Omental fat pad (tissue), 4 donors: ENCODE measurements around the gene MED1. TPM values are rescaled to one million over a fixed set of nuclear protein-coding genes. Genes with fewer than 3 reads are reported as not detected.
"Not testable (repeated sequence)": the region's sequence is repeated elsewhere in the genome, so short reads cannot be mapped to it uniquely, and the experiment has no call there.

ENCODE experiments used
- ATAC-seq: fragments of 150-250 bp; one replicate; pipeline ENCODE4 v1.9.1; 2016; ENCODE audit warnings: mild to moderate bottlenecking, moderate library complexity; ENCODE audit not compliant: low FRiP score
- DNase-seq: peaks from one replicate; pipeline ENCODE4 v3.0.0-alpha.2; 2019; ENCODE audit warnings: low spot score
- total RNA-seq, 4 donors: library from RNA; depleted of rRNA; stranded (reverse); fragments of >200 nt; gene quantifications; one replicate each; pipeline ENCODE4 v1.1.0, GENCODE V29; 2016
- TF ChIP-seq, protein P1 (sequence below), 3 donors: fragments of 450-650 bp; IDR thresholded peaks; one replicate each; pipeline ENCODE4 v1.5.1; 2016 to 2017; ENCODE audit warnings: antibody characterized with exemption in 3 of 3, mild to moderate bottlenecking in 3 of 3, moderate library complexity in 2 of 3

The MED1 gene
- total RNA-seq, 4 donors from 2014 or later: 21.4 to 34.0 (median 29.0) TPM

DNA sequence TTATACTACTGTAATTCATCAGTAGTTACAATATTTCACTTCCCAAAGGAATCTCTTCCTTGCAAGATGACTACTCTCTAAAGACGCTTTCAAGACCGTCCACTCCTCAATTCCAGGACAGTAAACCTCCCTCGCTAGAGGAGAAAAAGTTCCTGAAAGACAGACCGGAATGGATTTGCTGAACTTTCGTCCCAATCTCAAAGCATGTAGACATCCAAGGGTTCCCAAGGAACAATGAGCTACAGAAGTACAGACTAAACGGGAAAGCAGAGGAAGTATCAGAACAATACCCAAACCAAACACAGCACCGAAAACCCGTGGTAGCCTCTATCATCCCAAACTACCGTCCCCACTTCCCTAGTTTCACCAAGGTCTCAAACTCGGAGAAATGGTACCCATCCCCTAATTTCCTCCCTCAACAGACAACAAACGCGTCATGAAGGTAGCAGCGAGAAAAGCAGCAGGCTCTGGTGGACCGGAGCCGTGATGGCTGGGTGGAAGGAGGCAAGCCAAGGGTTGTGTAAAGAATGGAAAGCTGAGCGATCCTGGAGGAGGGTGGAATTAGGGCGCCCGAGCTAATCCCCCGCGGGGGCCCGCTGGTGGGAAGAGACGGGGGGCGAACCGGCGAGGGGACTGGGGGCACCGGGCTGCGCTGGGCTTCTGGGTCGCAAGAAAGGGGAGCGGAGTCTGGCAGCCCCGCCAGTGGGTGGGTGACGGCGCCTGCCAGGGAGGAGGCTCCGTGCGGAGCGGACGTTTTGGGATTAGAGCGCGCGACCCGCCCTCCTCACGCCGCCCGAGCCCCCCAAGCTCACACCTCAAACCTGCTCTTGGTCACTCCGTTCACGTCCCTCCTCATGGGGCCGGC is 50.3 kb downstream of the MED1 start:
- TF ChIP-seq, protein P1, sequence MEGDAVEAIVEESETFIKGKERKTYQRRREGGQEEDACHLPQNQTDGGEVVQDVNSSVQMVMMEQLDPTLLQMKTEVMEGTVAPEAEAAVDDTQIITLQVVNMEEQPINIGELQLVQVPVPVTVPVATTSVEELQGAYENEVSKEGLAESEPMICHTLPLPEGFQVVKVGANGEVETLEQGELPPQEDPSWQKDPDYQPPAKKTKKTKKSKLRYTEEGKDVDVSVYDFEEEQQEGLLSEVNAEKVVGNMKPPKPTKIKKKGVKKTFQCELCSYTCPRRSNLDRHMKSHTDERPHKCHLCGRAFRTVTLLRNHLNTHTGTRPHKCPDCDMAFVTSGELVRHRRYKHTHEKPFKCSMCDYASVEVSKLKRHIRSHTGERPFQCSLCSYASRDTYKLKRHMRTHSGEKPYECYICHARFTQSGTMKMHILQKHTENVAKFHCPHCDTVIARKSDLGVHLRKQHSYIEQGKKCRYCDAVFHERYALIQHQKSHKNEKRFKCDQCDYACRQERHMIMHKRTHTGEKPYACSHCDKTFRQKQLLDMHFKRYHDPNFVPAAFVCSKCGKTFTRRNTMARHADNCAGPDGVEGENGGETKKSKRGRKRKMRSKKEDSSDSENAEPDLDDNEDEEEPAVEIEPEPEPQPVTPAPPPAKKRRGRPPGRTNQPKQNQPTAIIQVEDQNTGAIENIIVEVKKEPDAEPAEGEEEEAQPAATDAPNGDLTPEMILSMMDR (IDR thresholded peaks at IDR 0.05): no peak
- peak; percentile 23 for DNase-seq
- ATAC-seq: peak; percentile 31

DNA sequence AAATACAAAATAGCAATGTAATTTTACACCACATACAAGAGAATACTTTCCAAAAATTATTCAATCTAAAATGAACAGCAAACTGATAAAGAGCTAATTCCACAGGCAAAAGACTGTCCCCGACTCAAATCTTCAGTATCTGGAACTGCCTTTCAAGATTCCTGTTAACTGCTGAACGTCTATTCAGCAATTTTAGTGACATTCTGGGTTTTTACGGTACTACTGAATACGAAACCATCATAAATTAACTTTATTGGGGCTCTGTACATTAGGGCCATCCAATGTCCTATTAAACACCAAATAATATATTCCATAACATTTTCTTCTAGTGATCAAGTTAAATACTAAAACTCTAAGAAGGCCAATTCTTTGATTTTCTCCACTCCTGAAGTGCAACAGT is 51.3 kb downstream of the MED1 start:
- no peak for ATAC-seq
- TF ChIP-seq, protein P1 (IDR thresholded peaks at IDR 0.05): no peak
- no peak for DNase-seq

DNA sequence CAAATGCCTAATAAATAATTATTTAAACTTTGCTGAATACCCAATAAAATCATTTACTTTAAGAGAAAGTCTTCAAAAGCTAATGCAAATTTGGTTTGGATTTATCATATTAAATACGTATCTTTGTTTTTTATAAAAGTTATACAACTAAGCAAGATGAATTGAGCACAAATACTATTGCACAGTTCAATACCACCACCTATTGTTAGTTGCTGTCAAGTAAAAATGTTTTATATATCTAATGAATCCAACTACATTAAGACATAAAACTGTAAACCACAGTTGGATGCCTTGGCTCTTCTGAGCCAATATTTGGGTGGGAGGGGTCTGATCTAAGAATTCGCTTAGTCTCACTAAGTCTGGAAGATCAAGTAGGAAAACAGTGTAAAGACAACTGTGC is 57.3 kb downstream of the MED1 start:
- TF ChIP-seq, protein P1 (IDR thresholded peaks at IDR 0.05): no peak
- ATAC-seq (no peak), DNase-seq (no peak)

DNA sequence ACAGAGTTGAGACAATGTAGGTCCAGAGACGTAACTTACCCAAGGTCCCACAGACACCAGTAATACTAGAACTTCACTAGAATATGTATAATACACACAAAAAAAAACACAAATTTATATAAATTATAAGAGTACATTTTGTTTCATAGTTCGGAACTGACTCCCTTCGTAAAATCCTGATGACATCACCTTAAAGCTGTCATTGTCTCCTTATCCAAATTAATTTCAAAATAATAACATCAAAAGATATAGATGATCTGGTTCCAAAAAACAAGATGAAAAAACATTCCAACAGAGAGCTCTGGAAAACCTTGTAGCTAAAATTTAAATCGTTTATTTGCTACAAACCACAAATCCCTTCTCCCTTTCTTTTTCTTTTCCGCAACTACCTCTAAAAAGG is 59.6 kb downstream of the MED1 start:
- no peak for ATAC-seq
- TF ChIP-seq, protein P1 (IDR thresholded peaks at IDR 0.05): no peak
- no peak for DNase-seq

DNA sequence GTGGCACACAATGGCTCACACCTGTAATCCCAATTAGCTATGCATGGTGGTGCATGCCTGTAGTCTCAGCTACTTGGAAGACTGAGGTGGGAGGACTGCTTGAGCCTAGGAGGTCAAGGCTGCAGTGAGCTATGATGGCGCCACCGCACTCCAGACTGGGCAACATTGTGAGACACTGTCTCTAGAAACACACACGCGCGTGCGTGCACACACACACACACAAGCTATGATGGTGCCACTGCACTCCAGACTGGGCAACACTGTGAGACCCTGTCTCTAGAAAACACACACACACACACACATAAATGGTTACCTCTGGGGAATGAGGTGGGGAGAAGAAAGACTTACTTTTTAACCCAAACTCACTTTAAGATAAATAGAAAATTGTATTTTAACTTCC is 66.0 kb downstream of the MED1 start:
- TF ChIP-seq, protein P1 (IDR thresholded peaks at IDR 0.05): no peak
- no peak for DNase-seq
- ATAC-seq: no peak

DNA sequence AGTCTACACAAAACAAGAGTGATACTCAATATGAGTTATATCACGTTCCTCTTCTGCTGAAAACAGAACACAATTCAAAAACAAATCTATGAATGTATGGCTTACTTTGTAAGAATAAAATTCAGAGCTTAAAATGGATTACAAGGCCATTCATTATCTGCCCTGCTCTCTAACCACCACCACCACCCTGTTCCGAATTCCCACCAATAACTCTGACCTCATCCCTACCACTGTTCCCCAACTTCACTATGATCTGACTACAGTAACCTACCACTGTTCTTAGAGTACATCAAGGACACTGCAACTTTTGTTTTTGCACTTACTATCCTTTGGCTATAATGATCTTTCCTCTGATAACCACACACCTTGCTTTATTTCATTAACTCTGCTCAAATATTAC is 70.9 kb downstream of the MED1 start:
- DNase-seq (no peak), ATAC-seq (no peak)
- TF ChIP-seq, protein P1 (IDR thresholded peaks at IDR 0.05): no peak

DNA sequence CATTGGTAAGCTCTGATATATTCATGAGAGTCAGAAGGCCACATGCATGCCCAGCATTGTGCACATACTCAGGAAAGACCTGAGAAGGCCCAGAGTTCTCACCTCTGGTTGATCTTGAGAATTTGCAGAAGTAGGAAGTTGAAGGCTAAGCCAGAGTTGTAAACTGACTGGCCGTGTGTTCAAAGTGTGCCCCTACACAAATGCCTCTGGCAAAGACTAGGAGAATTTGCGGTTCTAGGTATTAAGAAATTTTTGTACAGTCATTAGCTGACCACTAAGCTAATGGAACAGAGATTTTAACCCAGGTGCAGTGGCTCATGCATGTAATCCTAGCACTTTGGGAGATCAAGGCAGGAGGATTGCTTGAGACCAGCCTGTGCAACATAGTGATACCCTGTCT is 74.6 kb downstream of the MED1 start:
- ATAC-seq (no peak), DNase-seq (no peak)
- TF ChIP-seq, protein P1 (IDR thresholded peaks at IDR 0.05): no peak

DNA sequence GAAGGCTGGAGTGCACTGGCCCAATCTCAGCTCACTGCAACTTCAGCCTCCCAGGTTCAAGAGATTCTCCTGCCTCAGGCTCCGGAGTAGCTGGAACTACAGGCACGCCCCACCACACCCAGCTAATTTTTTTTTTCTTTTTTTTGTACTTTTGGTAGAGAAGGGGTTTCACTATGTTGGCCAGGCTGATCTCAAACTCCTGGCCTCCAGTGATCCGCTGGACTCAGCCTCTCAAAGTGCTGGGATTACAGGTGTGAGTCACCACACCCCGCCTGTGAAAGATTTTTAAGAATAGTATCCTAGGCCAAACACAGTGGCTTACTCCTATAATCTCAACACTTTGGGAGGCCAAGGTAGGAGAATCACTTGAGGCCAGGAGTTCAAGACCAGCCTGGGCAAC is 83.3 kb downstream of the MED1 start:
- not testable (repeated sequence) for DNase-seq

More for the DNA sequence above, 83.3 kb downstream of the MED1 start:
- ATAC-seq: not testable (repeated sequence)
